Gastroesophageal sphincter (tissue), 4 donors: Measurements from ENCODE around the gene PKP3. TPM values are rescaled to one million over a fixed set of nuclear protein-coding genes. Genes with fewer than 3 reads are reported as not detected.
A peak's percentile ranks its signal among the peaks of the same experiment; 100 is the strongest.
"Not testable (repeated sequence)": the region's sequence is repeated elsewhere in the genome, so short reads cannot be mapped to it uniquely, and the experiment has no call there.

Experiments used
- ATAC-seq: fragments of 150-250 bp; one replicate; pipeline ENCODE4 v1.9.1; 2016; ENCODE audit warnings: mild to moderate bottlenecking, moderate library complexity
- H3K27ac ChIP-seq, 4 donors: fragments of 200-600 bp; sonication (generic) in 3 of 4; 1 replicate in 3 of 4; 2 replicates in 1 of 4; pipeline ENCODE4 v1.5.1; 2016 to 2019
- H3K27me3 ChIP-seq: fragments of 200-600 bp; sonication (generic); one replicate; pipeline ENCODE4 v1.5.1; 2019
- H3K36me3 ChIP-seq, 2 donors: fragments of 200-600 bp; sonication (generic); one replicate each; pipeline ENCODE4 v1.5.1; 2019; ENCODE audit warnings: control low read depth in 1 of 2
- H3K4me1 ChIP-seq, 3 donors: fragments of 200-600 bp; sonication (generic); 1 replicate in 2 of 3; 2 replicates in 1 of 3; pipeline ENCODE4 v1.5.1; 2016 to 2019; ENCODE audit warnings: control low read depth in 2 of 3
- H3K4me3 ChIP-seq, 2 donors: fragments of 200-600 bp; sonication (generic); one replicate each; pipeline ENCODE4 v1.5.1; 2019; ENCODE audit warnings: mild to moderate bottlenecking in 1 of 2, moderate library complexity in 1 of 2
- H3K9me3 ChIP-seq, 3 donors: fragments of 200-600 bp; sonication (generic); one replicate each; pipeline ENCODE4 v1.5.1; 2017 to 2019; ENCODE audit warnings: control low read depth in 2 of 3
- CTCF ChIP-seq, 4 experiments: fragments of 200-600 bp in 2 of 4; fragments of 450-650 bp in 2 of 4; sonication (generic) in 1 of 4; IDR thresholded peaks; one replicate each; pipeline ENCODE4 v1.5.1; 2017 to 2019; ENCODE audit warnings: antibody characterized with exemption in 4 of 4, mild to moderate bottlenecking in 2 of 4, moderate library complexity in 2 of 4
- EP300 ChIP-seq: sonication (generic); formaldehyde crosslinking; IDR thresholded peaks from one replicate; pipeline ENCODE4 v1.6.1; 2017; ENCODE audit warnings: antibody characterized with exemption, mild to moderate bottlenecking
- POLR2A ChIP-seq, 2 donors: fragments of 450-650 bp; IDR thresholded peaks; one replicate each; pipeline ENCODE4 v1.6.1; 2017; ENCODE audit warnings: antibody characterized with exemption in 2 of 2, mild to moderate bottlenecking in 2 of 2, moderate library complexity in 1 of 2
- POLR2AphosphoS5 ChIP-seq: sonication (generic); formaldehyde crosslinking; IDR thresholded peaks from one replicate; pipeline ENCODE4 v1.6.1; 2017; ENCODE audit warnings: antibody characterized with exemption
- WGBS, 2 donors: methylation state at CpG; one replicate each; pipeline ENCODE4 v1.1.5; 2018; ENCODE audit warnings: low coverage in 1 of 2; 5-methylcytosine and 5-hydroxymethylcytosine counted together
- total RNA-seq, 4 donors: library from RNA; depleted of rRNA; stranded (reverse); fragments of >200 nt; gene quantifications; one replicate each; pipeline ENCODE4 v1.1.0, GENCODE V29; 2016

Gene PKP3
- total RNA-seq, 4 donors from 2014 or later, result 0.67 to 14.3 (median 2.3) TPM

- Histone ChIP-seq H3K4me1 (peaks cover 0 to 27% (median 12%) of the 10 kb centered on the region in 3 donors), H3K27ac (peak overlapping the region in 1 of 4 donors; percentile 79), H3K36me3 (no peaks in the 10 kb centered on the region), H3K4me3 (no peak overlapping the region), H3K9me3 (no peaks in the 10 kb centered on the region), H3K27me3 (peaks cover 18% of the 10 kb centered on the region)
- ATAC-seq, result no peak
- TF ChIP-seq POLR2AphosphoS5 (no peak), POLR2A (IDR thresholded peaks at IDR 0.05) (no peak), CTCF (IDR thresholded peaks at IDR 0.05) (no peak), EP300 (no peak)
- WGBS, 2 donors, result no CpG with 5 or more reads among the region's 15 CpGs
Observed at GRCh38 chr11:408154-409007, 14.4 kb downstream of the PKP3 start.

- WGBS, 2 donors, result 83 to 92% methylated on average over 1 to 2 of the region's 7 CpGs
- Histone ChIP-seq H3K9me3 (no peaks in the 10 kb centered on the region), H3K27ac (no peak overlapping the region), H3K4me3 (no peak overlapping the region), H3K36me3 (no peaks in the 10 kb centered on the region), H3K27me3 (peaks cover 15% of the 10 kb centered on the region), H3K4me1 (peaks cover 0 to 27% (median 12%) of the 10 kb centered on the region in 3 donors)
- no peak for TF ChIP-seq EP300
- TF ChIP-seq POLR2A (IDR thresholded peaks at IDR 0.05), result no peak
- TF ChIP-seq POLR2AphosphoS5, result no peak
- TF ChIP-seq CTCF (IDR thresholded peaks at IDR 0.05), result no peak
- ATAC-seq, result no peak
Observed at GRCh38 chr11:409008-409599, 15.1 kb downstream of the PKP3 start.

- Histone ChIP-seq H3K36me3 (no peaks in the 10 kb centered on the region), H3K4me3 (no peak overlapping the region), H3K27me3 (peaks cover 22% of the 10 kb centered on the region), H3K4me1 (peaks cover 0 to 26% (median 12%) of the 10 kb centered on the region in 3 donors), H3K9me3 (no peaks in the 10 kb centered on the region), H3K27ac (no peak overlapping the region)
- ATAC-seq, result no peak
- WGBS, 2 donors, result no CpG with 5 or more reads among the region's 18 CpGs
- no peak for TF ChIP-seq POLR2A (IDR thresholded peaks at IDR 0.05)
- no peak for TF ChIP-seq CTCF (IDR thresholded peaks at IDR 0.05)
- no peak for TF ChIP-seq EP300
Observed at GRCh38 chr11:409600-410483, 15.8 kb downstream of the PKP3 start.

GRCh38 chr11:410711-411110, 16.7 kb downstream of the PKP3 start:
- not testable (repeated sequence) for ATAC-seq, H3K9me3 ChIP-seq, H3K27ac ChIP-seq, H3K36me3 ChIP-seq, H3K4me3 ChIP-seq
- peaks cover 0 to 22% (median 12%) of the 10 kb centered on the region in 3 donors for H3K4me1 ChIP-seq
- peaks cover 30% of the 10 kb centered on the region for H3K27me3 ChIP-seq
- no CpG with 5 or more reads among the region's 13 CpGs for WGBS, 2 donors

- H3K27me3 ChIP-seq, result peaks cover 39% of the 10 kb centered on the region
- WGBS, 2 donors, result no CpG with 5 or more reads among the region's 11 CpGs
- not testable (repeated sequence) for H3K4me3 ChIP-seq, H3K9me3 ChIP-seq, H3K36me3 ChIP-seq, H3K27ac ChIP-seq, ATAC-seq
- H3K4me1 ChIP-seq, result peaks cover 0 to 22% (median 4%) of the 10 kb centered on the region in 3 donors
Observed at GRCh38 chr11:411520-411919, 17.5 kb downstream of the PKP3 start.
